ENCODE measurements around the gene CHMP2A. TPM values are rescaled to one million over a fixed set of nuclear protein-coding genes. Genes with fewer than 3 reads are reported as not detected.

Gene CHMP2A
- 100 to 1,000 TPM; 104 to 129 (median 118) TPM for total RNA-seq

- 0% methylated on average over 49 to 66 of the region's 69 CpGs for WGBS, 2 donors
- peak within 1 kb of the TSS; percentile 64 for H3K4me3 ChIP-seq (ENCODE audit: low read depth, poor library complexity, severe bottlenecking)
- intact Hi-C loops (cut with DNase I; ENCODE audit: low total_unique reads): no loop called here
- peak; percentile 97 to 100 for DNase-seq (ENCODE audit: low spot score in 2 of 2)
- TF ChIP-seq, protein P1, sequence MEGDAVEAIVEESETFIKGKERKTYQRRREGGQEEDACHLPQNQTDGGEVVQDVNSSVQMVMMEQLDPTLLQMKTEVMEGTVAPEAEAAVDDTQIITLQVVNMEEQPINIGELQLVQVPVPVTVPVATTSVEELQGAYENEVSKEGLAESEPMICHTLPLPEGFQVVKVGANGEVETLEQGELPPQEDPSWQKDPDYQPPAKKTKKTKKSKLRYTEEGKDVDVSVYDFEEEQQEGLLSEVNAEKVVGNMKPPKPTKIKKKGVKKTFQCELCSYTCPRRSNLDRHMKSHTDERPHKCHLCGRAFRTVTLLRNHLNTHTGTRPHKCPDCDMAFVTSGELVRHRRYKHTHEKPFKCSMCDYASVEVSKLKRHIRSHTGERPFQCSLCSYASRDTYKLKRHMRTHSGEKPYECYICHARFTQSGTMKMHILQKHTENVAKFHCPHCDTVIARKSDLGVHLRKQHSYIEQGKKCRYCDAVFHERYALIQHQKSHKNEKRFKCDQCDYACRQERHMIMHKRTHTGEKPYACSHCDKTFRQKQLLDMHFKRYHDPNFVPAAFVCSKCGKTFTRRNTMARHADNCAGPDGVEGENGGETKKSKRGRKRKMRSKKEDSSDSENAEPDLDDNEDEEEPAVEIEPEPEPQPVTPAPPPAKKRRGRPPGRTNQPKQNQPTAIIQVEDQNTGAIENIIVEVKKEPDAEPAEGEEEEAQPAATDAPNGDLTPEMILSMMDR (IDR thresholded peaks at IDR 0.05): no peak
- TF ChIP-seq POLR2A (IDR thresholded peaks at IDR 0.05): peak in 1 of 2 donors; percentile 47
These were observed at the start of gene CHMP2A for GRCh38 chr19:58554494-58555368. Gene CHMP2A, minus strand, starts transcription at chr19:58555105. Its CDS starts 893 bp downstream, at chr19:58554212.

DNA sequence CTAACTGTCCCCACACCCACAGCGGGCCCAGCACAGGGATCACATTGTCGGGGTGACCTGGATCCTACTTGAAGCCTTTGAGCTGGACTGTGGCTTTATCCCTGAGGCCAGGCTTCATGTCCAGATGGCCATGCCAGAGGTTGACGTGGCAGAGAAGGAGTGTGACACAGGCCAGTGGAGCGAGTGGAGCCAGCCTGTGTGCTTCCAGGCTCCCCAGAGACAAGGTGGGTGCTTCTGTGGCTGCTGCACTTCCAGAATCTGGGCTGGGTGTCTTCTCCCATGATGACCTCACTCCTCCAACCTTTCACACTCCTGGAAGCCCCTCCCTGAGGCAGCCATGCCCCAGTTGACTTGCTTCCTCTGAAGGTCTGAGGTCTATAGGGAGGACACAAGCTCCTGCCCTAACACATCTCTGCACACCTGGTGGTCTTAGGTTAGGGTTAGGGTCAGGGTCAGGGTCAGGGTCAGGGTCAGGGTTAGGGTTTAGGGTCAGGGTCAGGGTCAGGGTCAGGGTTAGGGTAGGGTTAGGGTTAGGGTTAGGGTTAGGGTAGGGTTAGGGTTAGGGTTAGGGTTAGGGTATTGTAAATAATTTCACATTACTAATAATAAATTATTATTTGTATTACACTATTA, 31.3 kb upstream of the CHMP2A start:
- 79 to 94% methylated on average over 4 of the region's 4 CpGs for WGBS, 2 donors
- no peak for DNase-seq (ENCODE audit: low spot score in 2 of 2)
- no peak overlapping the region for H3K4me3 ChIP-seq (ENCODE audit: low read depth, poor library complexity, severe bottlenecking)
- TF ChIP-seq, protein P1 (IDR thresholded peaks at IDR 0.05): no peak
- TF ChIP-seq POLR2A (IDR thresholded peaks at IDR 0.05): no peak
- intact Hi-C loops (cut with DNase I; ENCODE audit: low total_unique reads): no loop called here

DNA sequence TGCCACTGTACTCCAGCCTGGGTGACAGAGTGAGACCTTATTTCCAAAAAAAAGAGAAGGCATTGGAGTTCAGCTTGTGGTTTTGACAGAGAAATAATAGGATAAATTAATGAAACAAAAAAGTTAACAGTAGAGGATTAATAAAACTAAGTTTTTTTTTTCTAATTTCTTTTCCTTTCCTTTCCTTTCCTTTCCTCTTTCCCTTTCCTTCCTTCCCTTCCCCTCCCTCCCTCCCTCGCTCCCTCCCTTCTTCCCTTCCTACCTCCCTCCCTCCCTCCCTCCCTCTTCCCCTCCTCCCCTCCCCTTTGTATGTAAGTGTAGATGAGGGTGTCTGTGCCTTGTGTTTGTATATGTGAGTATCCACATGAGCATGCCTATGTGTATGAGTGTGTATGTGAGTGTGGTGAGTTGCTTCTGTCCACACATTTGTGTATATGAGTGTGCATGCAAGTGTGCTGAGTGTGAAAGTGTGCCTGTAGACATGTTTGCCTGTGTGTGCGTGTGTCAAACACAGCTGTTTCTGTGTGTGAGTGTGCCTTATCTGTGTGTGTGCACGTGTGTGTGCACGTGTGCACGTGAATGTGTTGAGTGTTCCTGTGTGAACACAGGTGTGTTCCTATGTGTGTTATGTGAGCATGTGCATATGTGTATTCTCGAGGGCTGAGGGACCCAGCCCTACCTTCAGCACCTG, 30.7 kb upstream of the CHMP2A start:
- no peak for TF ChIP-seq POLR2A (IDR thresholded peaks at IDR 0.05)
- TF ChIP-seq, protein P1 (IDR thresholded peaks at IDR 0.05): no peak
- H3K4me3 ChIP-seq (ENCODE audit: low read depth, poor library complexity, severe bottlenecking): no peak overlapping the region
- no peak for DNase-seq (ENCODE audit: low spot score in 2 of 2)
- intact Hi-C loops (cut with DNase I; ENCODE audit: low total_unique reads): no loop called here
- 71 to 83% methylated on average over 6 of the region's 6 CpGs for WGBS, 2 donors

DNA sequence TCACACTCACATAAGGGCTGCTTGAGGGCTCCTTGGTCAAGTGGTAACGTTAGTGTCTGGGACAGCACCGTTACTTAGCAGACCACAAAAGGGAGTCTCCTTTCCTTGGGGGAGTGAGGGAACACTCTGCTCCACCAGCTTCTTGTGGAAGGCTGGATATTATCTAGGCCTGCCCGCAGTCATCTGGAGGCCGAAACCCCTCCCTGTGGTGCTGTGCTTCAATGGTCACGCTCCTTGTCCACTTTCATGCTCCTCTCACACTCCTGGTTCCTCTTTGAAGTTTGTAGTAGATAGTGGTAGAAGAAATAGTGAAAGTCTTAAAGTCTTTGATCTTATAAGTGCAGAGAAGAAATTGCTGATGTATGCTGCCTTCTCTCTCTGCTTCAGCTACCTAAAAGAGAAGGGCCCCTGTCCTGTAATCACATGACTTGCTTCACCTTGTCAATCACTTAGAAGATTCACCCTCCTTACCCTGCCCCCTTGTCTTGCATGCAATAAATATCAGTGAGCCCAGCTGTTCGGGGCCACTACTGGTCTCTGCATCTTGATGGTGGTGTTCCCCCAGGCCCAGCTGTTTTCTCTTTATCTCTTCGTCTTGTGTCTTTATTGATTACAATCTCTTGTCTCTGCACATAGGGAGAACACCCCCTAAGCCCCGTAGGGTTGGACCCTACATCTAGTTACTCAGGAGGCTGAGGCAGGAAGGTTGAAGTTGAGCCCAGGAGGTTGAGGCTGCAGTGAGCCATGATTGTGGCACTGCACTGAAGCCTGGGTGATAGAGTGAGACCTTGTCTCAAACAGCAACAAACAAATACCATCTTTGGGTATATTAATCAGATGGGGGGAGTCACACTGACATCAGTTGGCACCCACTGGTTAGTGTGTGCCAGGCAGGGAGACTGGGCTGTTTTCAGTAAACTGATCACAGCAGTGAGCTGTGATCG, 29.9 kb upstream of the CHMP2A start:
- no peak for DNase-seq (ENCODE audit: low spot score in 2 of 2)
- intact Hi-C loops (cut with DNase I; ENCODE audit: low total_unique reads): no loop called here
- WGBS, 2 donors: 82 to 86% methylated on average over 8 to 9 of the region's 9 CpGs
- H3K4me3 ChIP-seq (ENCODE audit: low read depth, poor library complexity, severe bottlenecking): no peak overlapping the region
- TF ChIP-seq, protein P1 (IDR thresholded peaks at IDR 0.05): no peak
- no peak for TF ChIP-seq POLR2A (IDR thresholded peaks at IDR 0.05)

DNA sequence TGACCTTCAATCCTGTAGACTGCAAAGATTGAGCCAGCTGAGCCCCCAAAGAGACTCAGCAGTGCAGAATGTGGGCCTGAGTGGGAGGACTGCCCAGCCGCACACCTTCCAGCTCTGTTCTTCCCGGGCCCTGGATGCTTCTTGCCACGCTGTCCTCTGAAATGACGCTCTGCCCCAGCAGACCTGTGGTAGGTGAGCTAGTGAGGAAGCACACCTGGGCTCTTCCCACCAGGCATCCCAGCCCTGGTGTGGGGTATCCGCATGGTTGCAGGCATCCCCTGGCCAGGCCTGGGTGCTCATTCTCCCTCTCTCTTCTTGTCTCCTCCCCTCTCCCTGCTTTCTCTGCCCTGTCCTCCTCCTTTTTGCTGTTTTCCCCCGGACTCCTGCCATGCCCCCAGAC, 28.1 kb upstream of the CHMP2A start:
- intact Hi-C loops (cut with DNase I; ENCODE audit: low total_unique reads): no loop called here
- no peak overlapping the region for H3K4me3 ChIP-seq (ENCODE audit: low read depth, poor library complexity, severe bottlenecking)
- WGBS, 2 donors: 90 to 96% methylated on average over 6 of the region's 6 CpGs
- no peak for TF ChIP-seq POLR2A (IDR thresholded peaks at IDR 0.05)
- TF ChIP-seq, protein P1 (IDR thresholded peaks at IDR 0.05): no peak
- no peak for DNase-seq (ENCODE audit: low spot score in 2 of 2)

Measured in lower leg skin (tissue), 4 donors.